Stromal cell of bone marrow (primary cell): ENCODE data around the gene MARCHF2.

Experiments used
- DNase-seq: peaks from one replicate; pipeline ENCODE4 v3.0.0-alpha.2; 2012; ENCODE audit warnings: low read depth

MARCHF2 gene

GRCh38 chr19:8477889-8478288 lies 64.8 kb downstream of the MARCHF2 start:
- no peak for DNase-seq

GRCh38 chr19:8478598-8478997 lies 65.5 kb downstream of the MARCHF2 start:
- DNase-seq = no peak

DNA sequence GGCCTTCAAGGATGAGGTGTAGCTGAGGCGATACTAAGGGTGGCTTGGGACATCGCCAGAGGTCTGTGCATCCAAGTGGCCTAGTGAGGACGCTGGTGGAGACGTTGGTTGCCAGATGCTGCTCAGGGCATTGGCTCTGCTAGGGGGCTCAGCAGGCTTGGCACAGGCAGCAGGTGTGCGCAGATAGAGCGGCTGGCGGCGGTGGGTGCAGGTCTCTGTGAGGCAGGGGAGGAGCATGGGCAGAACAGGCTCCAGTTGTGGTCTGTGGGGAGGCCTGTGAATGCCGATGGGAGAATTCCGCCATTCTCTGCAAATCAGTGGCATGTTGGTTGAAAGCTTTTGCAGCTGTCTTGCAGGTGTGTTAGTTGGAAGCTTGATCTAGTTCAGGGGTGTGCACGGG lies 68.1 kb downstream of the MARCHF2 start:
- DNase-seq = no peak

GRCh38 chr19:8481616-8482015 lies 68.5 kb downstream of the MARCHF2 start:
- no peak for DNase-seq

DNA sequence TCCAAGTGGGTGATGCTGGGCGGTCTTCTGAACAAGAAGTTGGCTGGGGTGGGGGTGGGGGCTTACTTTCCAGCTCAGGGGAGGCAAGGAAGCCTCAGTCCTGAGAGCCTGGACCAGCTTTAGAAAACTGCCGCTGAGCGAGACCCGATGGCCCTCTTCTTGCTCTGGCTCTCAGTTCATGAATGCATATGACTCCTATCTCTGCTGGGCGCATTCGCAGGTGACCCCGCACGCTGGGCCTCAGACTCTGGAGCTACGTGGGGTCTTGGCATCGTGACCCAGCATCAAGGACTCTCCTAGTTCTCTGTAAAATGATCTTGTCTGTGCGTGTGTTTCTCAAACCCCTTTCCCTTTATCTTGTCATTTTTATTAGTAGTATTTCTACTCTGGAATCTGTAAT lies 69.6 kb downstream of the MARCHF2 start:
- DNase-seq = no peak

DNA sequence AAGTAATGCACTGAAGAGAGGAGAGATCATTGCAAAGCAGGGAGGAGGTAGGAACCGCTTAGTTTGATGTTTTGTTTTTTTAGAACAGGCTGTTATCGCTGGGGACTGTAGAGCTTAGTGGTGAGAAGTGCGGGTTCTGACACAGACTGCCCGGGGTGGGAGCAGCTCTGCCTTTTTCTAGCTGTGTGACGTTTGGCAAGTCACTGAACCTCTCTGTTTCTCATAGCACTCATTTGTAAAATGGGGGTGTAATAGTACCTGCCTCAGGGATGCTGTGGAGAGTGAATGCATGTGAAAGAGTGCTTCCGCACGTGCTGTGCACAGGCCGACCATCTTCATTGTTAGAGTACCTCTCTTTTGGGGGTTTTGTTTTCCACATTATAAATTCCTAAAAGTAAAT lies 70.1 kb downstream of the MARCHF2 start:
- DNase-seq = no peak

GRCh38 chr19:8484331-8484894 lies 71.3 kb downstream of the MARCHF2 start:
- no peak for DNase-seq

GRCh38 chr19:8485561-8486371 lies 72.7 kb downstream of the MARCHF2 start:
- DNase-seq = no peak

DNA sequence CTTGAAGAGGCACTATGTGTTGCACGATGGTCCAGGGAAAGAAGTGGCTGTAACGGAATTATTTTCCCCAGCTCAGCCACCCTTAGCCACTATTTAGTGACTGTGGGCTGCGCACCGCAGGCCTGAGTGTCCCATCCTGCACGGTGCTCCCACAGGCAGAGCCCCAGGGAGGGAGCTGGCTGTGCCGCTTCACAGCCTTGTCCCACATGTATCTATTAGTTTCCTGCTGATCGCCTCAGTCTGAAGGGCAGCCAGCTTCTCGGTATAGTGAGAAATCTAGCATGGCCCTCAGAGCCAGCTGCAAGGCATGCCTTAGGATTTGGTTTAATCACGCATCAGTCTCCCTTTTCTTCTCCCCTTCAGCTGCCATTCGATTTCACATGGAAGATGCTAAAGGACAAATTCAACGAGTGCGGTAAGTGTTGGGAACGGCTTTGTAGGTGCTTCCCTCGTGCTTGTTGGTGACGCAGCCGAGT lies 73.6 kb downstream of the MARCHF2 start:
- DNase-seq = no peak

GRCh38 chr19:8487137-8487851 lies 74.2 kb downstream of the MARCHF2 start:
- no peak for DNase-seq

DNA sequence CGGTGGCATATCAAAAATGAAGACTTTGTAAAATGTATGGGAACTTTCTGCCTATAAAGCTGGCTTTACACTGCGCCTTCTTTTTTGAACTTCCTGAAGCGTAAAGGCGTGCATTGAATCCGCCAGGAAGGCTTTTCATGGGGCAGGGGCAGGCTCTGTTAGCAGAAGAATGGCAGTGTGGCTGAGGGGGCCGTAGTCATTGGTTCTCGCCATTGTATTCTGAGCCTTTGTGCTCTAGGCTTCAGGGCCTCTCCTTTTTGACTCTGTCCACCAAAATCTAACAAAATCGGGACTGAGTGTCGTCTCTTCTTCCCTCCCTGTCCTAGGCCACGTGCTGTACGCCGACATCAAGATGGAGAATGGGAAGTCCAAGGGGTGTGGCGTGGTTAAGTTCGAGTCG lies 75.3 kb downstream of the MARCHF2 start:
- DNase-seq = no peak
